Stimulated activated CD4-positive, alpha-beta T cell treated with anti-CD3 and anti-CD28 coated beads, Interleukin-15, amount 100 ng/mL, for 48 hours (primary cell): Measurements from ENCODE around the gene NLK.

Source experiments
- DNase-seq, 2 donors: peaks; one replicate each; pipeline ENCODE4 v3.0.0-alpha.2; 2020; ENCODE audit warnings: low read depth in 2 of 2

The NLK gene

GRCh38 chr17:28040406-28040805, 2.1 kb upstream of the NLK start:
- DNase-seq: no peak

- DNase-seq: peak; percentile 99
Observed at GRCh38 chr17:28041068-28041843, 1.2 kb upstream of the NLK start.

DNA sequence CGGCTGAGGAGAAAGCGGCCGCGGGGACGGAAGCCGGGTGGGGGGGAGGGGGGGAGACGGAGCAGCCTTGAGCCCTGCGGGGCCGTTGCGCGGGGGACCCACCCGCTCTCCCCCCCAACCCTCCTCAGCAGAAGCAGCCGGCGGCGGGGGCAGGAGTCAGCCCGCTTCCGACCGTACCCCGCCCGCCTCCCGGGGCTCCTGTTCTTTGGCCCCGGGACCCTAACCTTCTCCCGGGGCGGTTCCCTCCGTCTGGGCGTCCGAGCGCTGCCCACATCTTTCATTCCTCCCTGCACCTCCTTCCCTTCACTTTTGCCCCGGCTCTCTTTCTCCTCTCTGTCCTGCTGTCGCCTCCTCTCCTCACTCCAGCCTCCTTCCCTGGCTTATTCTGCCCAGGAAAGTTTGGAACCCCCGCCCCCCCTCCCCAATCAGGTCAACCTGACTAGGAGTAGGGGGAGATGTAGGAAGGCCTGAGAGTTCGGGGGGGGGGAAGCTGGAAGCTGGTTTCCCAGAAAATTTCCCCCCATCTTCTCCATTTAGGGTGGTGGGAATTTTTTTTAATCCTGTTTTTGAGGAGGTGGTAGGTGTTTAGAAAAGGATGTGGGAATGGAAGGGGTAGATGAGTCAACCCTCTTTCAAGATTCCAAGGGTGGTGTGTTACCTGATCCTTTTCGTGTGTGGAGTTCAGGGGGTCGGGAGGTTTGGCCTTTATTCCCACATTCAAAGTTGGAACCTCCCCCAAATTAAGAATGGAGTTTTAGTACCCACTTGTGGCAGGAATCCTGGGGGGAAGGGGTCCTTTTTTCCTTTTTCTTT, 427 bp upstream of the NLK start:
- no peak for DNase-seq

GRCh38 chr17:28042721-28043291, 329 bp downstream of the NLK start:
- DNase-seq: no peak

DNA sequence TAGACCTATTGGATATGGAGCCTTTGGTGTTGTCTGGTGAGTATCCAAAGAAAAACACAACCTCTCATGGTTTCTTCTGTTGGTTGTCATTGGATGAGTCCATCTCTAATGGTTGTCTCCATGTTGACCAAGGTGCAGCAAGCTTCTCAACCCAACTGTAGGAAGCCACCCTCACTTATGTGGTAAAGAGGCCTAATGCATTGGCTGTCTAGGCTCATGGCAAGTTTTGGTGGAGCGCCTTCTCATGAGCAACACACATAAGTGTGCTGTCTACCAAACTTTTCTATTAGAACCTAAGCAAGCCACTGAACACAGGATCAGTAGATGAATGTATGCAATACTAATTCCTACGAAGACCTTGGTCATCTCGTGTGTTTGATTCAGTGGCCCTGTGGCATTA, 819 bp downstream of the NLK start:
- no peak for DNase-seq

- DNase-seq: no peak
Observed at GRCh38 chr17:28043741-28044140, 1.3 kb downstream of the NLK start.

GRCh38 chr17:28045304-28045703, 2.8 kb downstream of the NLK start:
- no peak for DNase-seq

DNA sequence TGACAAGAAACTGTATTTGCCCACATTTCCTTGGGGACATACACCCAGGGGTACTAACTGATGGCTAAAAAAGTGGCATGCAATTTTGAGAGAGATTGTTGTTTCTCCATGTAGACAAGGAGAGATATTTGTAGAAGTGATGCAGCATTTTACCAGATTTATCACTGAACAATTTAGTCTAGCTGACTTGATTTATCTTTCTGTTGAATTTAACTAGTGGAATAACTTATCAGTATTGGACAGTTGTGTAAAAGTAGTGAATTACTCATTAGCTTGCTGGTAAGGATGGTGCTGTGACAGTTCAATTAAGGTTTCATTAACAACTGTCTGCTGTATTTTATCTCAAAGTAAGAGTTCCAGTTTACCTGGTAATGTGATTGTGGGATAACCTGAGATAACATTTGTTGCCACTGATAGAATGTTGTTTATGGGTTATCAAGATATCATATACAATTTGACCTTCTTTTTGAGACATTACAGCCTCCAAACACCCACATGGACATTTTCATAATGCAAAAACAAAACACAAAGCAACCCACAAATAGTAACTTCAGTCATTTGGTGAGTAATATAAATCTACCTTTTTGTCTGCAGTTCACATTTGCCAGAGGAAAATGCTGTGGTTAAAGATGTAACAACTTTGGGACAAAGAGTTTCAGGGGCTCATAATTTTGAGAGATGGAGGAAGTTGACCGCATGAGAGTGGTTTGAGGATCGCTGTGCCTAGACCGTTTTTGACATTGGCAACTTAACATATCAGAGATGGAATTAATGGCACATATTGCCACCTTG, 3.8 kb downstream of the NLK start:
- DNase-seq: no peak

GRCh38 chr17:28047806-28048205, 5.3 kb downstream of the NLK start:
- no peak for DNase-seq

GRCh38 chr17:28049071-28049470, 6.6 kb downstream of the NLK start:
- DNase-seq: no peak

GRCh38 chr17:28053044-28053670, 10.7 kb downstream of the NLK start:
- no peak for DNase-seq

GRCh38 chr17:28053725-28054124, 11.2 kb downstream of the NLK start:
- no peak for DNase-seq

GRCh38 chr17:28055546-28056275, 13.2 kb downstream of the NLK start:
- DNase-seq: no peak

DNA sequence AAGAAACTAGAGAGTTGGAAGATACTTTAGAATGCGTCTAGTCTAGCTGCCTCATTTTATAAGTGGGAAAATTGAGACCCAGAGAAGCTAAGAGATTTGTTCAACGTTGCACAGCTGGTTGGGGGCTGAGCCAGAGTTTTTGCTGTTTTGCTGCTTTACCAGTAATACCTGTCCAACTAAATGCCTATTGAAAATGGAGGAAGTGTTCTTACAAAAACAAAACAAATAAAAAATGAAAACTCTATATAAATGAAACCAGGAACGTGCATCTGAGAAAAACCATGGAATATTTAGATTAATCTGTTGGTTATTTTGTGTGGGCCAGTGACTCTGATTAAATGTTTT, 13.8 kb downstream of the NLK start:
- no peak for DNase-seq

DNA sequence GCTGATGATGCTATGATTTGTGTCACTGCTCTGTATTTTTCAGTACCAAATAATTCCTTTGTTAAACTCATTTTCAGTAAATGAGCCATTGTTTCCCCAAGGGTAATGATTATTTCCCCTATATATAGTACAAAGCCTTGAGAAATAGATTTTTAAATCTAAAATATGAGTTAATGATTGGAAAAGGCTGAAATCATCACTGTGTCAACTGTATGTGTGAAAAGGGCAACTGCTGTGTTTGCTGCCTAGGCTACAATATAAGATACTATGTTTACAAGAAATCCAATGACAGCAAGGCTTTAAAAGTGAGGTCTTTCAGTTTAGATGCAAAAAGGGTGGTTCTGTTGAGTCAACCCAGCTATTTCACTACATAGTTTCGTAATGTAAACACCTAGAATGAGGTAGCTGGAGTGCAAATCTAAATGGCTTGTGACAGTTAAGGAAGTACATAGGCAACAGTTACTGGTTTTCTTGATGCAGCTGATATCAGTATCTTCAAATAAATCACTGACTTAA, 15.3 kb downstream of the NLK start:
- no peak for DNase-seq

DNA sequence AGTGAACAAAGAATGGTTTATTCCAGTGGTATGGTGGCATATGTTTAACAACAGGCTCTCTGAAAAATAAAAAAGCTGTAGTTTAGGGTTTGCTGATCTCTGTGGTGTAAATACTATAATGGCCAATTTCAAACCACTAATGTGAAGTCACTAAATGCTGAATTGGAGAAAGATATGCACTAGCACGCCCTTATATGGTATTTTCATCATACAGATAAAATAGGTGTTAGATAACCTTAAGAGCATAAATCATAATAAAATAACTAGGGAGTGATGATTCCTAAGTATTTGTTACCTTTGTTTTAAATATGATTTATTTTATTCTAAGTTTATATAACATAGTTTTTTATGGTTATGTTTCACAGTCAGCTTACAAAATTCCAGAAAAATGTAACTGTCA, 17.2 kb downstream of the NLK start:
- no peak for DNase-seq

GRCh38 chr17:28065706-28066105, 23.2 kb downstream of the NLK start:
- no peak for DNase-seq

GRCh38 chr17:28069061-28069460, 26.6 kb downstream of the NLK start:
- no peak for DNase-seq

GRCh38 chr17:28071179-28071578, 28.7 kb downstream of the NLK start:
- no peak for DNase-seq

DNA sequence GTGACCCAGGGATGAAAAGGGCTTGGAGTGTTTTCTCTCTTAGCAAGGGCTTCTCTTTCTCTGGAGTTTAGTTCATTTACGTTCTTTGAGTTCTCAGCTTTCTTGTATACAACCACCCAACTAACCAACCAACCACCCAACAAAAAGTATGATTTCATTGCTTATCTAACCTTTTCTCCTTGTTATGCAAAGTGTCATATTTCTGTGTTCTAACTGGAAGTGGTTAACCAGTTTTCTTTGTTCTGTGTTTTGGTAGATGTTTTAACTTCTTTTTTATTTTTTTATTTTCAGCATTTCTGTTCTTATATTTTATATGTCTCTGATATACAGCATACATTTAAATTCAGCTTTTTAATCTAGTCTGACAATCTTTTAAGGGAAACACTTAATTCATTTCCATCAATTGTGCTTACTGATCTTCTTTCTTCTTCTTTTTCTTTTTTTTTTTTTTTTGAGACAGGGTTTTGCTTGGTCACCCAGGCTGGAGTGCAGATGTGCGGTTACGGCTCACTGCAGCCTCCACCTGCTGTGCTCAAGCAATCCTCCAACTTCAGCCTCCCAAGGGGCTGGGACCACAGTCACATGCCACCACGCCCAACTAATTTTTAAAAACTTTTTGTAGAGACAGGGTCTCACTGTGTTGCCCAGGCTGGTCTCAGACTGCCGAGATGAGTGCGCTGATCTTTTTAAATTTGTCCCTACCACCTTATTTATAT, 29.6 kb downstream of the NLK start:
- DNase-seq: no peak
